Fibroblast of lung (primary cell): Measurements from ENCODE around the gene MRPS15. TPM values are rescaled to one million over a fixed set of nuclear protein-coding genes. Genes with fewer than 3 reads are reported as not detected.

Source experiments
- DNase-seq, 2 donors: peaks; one replicate each; pipeline versions ENCODE4 v3.0.0 to v3.0.0-alpha.2; 2010; ENCODE audit warnings: low read depth in 2 of 2
- H2AFZ ChIP-seq: 2 replicates; pipeline ENCODE4 v1.5.1; 2012; ENCODE audit warnings: low read length, control low read depth, inconsistent platforms
- H3K27ac ChIP-seq: 2 replicates; pipeline ENCODE4 v1.5.1; 2011; ENCODE audit warnings: low read length, control low read depth; ENCODE audit not compliant: insufficient read depth
- H3K27me3 ChIP-seq: 2 replicates; pipeline ENCODE4 v1.5.1; 2011; ENCODE audit warnings: mild to moderate bottlenecking, low read length; ENCODE audit not compliant: control insufficient read depth, insufficient read depth
- H3K36me3 ChIP-seq: 2 replicates; pipeline ENCODE4 v1.5.1; 2011; ENCODE audit warnings: low read length; ENCODE audit not compliant: control insufficient read depth, insufficient read depth
- H3K4me1 ChIP-seq: 2 replicates; pipeline ENCODE4 v1.5.1; 2011; ENCODE audit warnings: low read length; ENCODE audit not compliant: control insufficient read depth, insufficient read depth; ENCODE audit errors: extremely low read depth
- H3K4me2 ChIP-seq: 2 replicates; pipeline ENCODE4 v1.5.1; 2011; ENCODE audit warnings: low read length, control low read depth; ENCODE audit not compliant: insufficient read depth; ENCODE audit errors: extremely low read depth
- H3K4me3 ChIP-seq, 4 experiments: fragments of 200-600 bp in 1 of 4; sonication (generic) in 1 of 4; replicated peaks in 1 of 4; 2 replicates each; pipeline ENCODE4 v1.5.1; 2011 to 2016; ENCODE audit warnings: low read length in 4 of 4, low read depth in 3 of 4, mild to moderate bottlenecking in 3 of 4, control low read depth in 2 of 4, inconsistent platforms in 1 of 4, mixed read lengths in 1 of 4; ENCODE audit not compliant: insufficient read depth in 1 of 4; ENCODE audit errors: control extremely low read depth in 1 of 4
- H3K79me2 ChIP-seq: 2 replicates; pipeline ENCODE4 v1.5.1; 2012; ENCODE audit warnings: mild to moderate bottlenecking, low read length, inconsistent platforms; ENCODE audit not compliant: control insufficient read depth, insufficient read depth
- H3K9ac ChIP-seq: 2 replicates; pipeline ENCODE4 v1.5.1; 2011; ENCODE audit warnings: mild to moderate bottlenecking, low read length, control low read depth; ENCODE audit not compliant: insufficient read depth
- H3K9me3 ChIP-seq: 2 replicates; pipeline ENCODE4 v1.5.1; 2012; ENCODE audit warnings: low read depth, low read length; ENCODE audit not compliant: control insufficient read depth, insufficient read depth
- H4K20me1 ChIP-seq: 2 replicates; pipeline ENCODE4 v1.5.1; 2011; ENCODE audit warnings: low read length; ENCODE audit not compliant: control insufficient read depth, insufficient read depth; ENCODE audit errors: extremely low read depth
- EZH2 ChIP-seq: IDR thresholded peaks from 2 replicates; pipeline ENCODE4 v1.5.1; 2012; ENCODE audit warnings: low read length, control low read depth, mild to moderate bottlenecking; ENCODE audit errors: missing control alignments
- polyA plus RNA-seq, 2 donors: library from polyadenylated mRNA; depleted of rRNA in 1 of 2; stranded (reverse) in 1 of 2; unstranded in 1 of 2; fragments of >200 nt; gene quantifications; 2 replicates each; pipeline ENCODE4 v1.2.1, GENCODE V29; 2011 to 2012; ENCODE audit warnings: missing spikeins in 1 of 2
- total RNA-seq: library from RNA; depleted of rRNA; stranded (reverse); fragments of >200 nt; gene quantifications from 2 replicates; pipeline ENCODE4 v1.2.1, GENCODE V29; 2014
- TF ChIP-seq, protein P1 (sequence below), 2 donors: IDR thresholded peaks in 1 of 2; conservative IDR thresholded peaks in 1 of 2; 1 replicate in 1 of 2; 2 replicates in 1 of 2; pipeline ENCODE4 v1.5.1; 2011 to 2012; ENCODE audit warnings: low read length in 2 of 2, control low read depth in 1 of 2, inconsistent platforms in 1 of 2, low read depth in 1 of 2, mild to moderate bottlenecking in 1 of 2

MRPS15 gene
- total and polyA plus RNA-seq, 2 donors (not counting 1 experiment from before 2014, with no cell fraction given), result 75.5 to 99.1 TPM

DNA sequence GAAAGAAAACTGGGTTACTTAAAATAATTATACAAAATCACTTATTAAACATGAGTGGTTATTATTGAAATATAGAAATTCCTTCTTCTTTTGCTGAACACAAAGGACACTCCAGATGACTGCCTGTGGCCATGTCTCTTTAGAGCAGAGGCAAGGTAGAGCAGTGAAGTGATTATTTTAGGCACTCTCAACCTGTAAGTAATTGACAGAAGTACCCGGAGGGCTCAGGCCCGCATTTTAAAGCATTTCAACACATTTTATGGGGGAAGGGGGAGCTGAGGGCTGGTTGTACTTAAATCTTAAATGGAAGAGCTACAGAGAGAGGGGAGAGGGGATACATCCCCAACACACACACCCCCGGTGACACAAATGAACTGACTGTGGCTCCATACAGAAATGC, 24.1 kb downstream of the MRPS15 start:
- Histone ChIP-seq H3K9me3 (no peaks in the 10 kb centered on the region), H3K36me3 (no peaks in the 10 kb centered on the region), H3K4me2 (no peak overlapping the region), H4K20me1 (no peaks in the 10 kb centered on the region), H3K4me1 (no peaks in the 10 kb centered on the region), H2AFZ (no peak overlapping the region), H3K9ac (no peak overlapping the region), H3K27ac (no peak overlapping the region), H3K4me3 (no peak overlapping the region), H3K27me3 (no peaks in the 10 kb centered on the region), H3K79me2 (no peaks in the 10 kb centered on the region)
- DNase-seq, result no peak
- no peak for TF ChIP-seq EZH2
- TF ChIP-seq, protein P1, sequence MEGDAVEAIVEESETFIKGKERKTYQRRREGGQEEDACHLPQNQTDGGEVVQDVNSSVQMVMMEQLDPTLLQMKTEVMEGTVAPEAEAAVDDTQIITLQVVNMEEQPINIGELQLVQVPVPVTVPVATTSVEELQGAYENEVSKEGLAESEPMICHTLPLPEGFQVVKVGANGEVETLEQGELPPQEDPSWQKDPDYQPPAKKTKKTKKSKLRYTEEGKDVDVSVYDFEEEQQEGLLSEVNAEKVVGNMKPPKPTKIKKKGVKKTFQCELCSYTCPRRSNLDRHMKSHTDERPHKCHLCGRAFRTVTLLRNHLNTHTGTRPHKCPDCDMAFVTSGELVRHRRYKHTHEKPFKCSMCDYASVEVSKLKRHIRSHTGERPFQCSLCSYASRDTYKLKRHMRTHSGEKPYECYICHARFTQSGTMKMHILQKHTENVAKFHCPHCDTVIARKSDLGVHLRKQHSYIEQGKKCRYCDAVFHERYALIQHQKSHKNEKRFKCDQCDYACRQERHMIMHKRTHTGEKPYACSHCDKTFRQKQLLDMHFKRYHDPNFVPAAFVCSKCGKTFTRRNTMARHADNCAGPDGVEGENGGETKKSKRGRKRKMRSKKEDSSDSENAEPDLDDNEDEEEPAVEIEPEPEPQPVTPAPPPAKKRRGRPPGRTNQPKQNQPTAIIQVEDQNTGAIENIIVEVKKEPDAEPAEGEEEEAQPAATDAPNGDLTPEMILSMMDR (conservative IDR thresholded peaks at IDR 0.05 in 1 of 2, IDR thresholded peaks at IDR 0.05 in 1 of 2; ENCODE audit: low read depth in 1 of 2, low read length in 2 of 2), result no peak

DNA sequence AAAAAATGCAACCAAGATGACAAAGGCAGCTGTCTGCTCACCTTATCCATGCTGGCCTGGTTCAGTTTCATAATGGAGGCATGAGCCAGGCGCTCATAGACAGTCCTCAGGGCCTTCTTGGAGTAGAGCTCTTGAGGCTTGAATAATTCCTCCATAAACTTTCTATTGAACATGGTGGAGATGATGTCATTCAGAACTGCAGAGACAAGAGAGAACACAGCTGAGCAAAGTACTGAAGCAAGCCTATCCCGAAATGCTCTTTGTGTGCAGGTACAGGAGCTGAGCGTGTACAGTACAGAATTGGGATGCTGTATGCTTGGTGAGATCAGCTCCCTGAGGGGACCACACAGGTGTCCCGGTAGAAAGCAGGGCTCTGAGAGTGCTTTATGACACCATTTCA, 25.5 kb downstream of the MRPS15 start:
- Histone ChIP-seq H3K36me3 (no peaks in the 10 kb centered on the region), H2AFZ (no peak overlapping the region), H3K4me3 (no peak overlapping the region), H3K79me2 (no peaks in the 10 kb centered on the region), H3K9me3 (no peaks in the 10 kb centered on the region), H3K4me2 (no peak overlapping the region), H3K27me3 (no peaks in the 10 kb centered on the region), H3K4me1 (no peaks in the 10 kb centered on the region), H4K20me1 (no peaks in the 10 kb centered on the region), H3K9ac (no peak overlapping the region), H3K27ac (no peak overlapping the region)
- TF ChIP-seq EZH2, result no peak
- TF ChIP-seq, protein P1 (conservative IDR thresholded peaks at IDR 0.05 in 1 of 2, IDR thresholded peaks at IDR 0.05 in 1 of 2; ENCODE audit: low read depth in 1 of 2, low read length in 2 of 2), result no peak
- DNase-seq, result no peak

GRCh38 chr1:36436821-36437220, 27.4 kb downstream of the MRPS15 start:
- Histone ChIP-seq H3K27ac (no peak overlapping the region), H3K4me2 (no peak overlapping the region), H3K4me1 (no peaks in the 10 kb centered on the region), H2AFZ (no peak overlapping the region), H3K9me3 (no peaks in the 10 kb centered on the region), H3K36me3 (no peaks in the 10 kb centered on the region), H3K27me3 (no peaks in the 10 kb centered on the region), H4K20me1 (no peaks in the 10 kb centered on the region), H3K4me3 (no peak overlapping the region), H3K79me2 (no peaks in the 10 kb centered on the region), H3K9ac (no peak overlapping the region)
- TF ChIP-seq, protein P1 (conservative IDR thresholded peaks at IDR 0.05 in 1 of 2, IDR thresholded peaks at IDR 0.05 in 1 of 2; ENCODE audit: low read depth in 1 of 2, low read length in 2 of 2), result no peak
- no peak for TF ChIP-seq EZH2
- DNase-seq, result peak in 1 of 2 donors; percentile 71
